Measurements from ENCODE around the gene BPHL.
"Not testable (repeated sequence)": the region's sequence is repeated elsewhere in the genome, so short reads cannot be mapped to it uniquely, and the experiment has no call there.

Gene BPHL

DNA sequence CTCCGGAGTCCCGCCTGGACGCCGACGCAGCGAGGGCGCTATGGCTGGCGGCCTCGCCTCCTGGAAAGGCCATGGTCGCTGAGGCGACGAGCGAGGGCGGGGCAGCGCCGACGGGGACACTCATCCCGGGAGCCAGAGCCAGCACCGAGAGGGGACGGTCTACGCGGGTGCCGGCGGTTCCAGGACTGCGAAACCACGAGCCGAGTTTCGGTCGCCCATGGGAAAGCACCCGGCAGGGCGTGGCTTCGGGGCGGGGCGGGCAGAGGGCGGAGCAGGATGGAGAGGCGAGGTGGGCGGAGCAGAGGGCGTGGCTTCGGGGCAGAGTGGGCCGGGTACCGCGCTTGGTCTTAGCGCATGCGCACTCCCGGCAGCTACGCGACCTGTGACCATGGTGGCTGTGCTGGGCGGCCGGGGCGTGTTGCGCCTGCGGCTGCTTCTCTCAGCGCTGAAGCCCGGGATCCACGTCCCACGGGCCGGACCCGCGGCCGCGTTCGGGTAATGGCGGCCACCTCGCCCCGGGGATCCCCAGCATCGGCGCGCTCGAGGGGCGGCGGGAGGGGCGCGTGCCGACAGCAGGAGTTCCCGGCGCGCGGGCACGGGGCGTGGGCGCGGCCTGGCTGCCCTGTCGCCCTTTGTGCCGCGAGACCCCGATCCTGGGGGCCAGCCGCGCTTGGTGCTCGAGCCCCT is at the start of gene BPHL:
TSS of gene BPHL (plus strand) at position 359 of the 687 bp plus-strand sequence. CDS start at position 389, 30 bp downstream.
- peak; percentile 100 for DNase-seq

DNA sequence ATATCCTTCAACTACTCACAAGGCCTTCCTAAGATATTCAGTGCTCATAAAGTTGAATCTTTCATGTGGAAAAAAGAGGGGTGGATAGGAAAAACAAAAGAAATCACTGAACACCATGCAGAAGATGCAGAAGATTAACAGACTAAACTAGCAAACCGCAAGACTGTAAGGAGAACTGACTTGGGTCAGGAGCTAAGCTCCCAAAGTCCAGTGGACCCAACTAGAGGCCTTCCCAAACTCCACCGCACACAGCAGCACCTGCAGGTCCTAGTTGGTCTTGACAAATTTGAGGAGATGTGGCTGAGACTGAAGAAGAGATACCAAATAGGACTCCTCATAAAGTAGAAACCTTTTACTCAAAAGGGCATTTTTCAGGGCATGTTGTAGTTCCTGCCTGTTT is 46.9 kb upstream of the BPHL start:
- DNase-seq: no peak

DNA sequence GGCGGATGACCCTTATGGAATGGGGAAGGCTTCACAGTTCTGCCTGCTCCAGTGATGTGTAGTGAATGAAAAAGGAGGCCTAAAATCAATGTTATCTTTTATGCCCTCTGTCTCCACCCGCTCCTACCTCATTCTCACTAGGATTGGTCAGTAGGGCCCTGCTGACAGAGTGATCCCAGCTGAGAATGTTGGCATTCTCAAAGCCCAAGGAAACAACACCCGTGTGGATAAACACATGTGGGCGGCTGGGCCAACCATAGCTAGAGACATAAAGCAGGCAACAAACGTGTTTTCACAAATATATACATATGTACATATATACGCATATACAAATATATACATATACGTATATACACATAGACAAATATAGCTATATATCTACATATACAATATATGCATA is 45.7 kb upstream of the BPHL start:
- DNase-seq: no peak

DNA sequence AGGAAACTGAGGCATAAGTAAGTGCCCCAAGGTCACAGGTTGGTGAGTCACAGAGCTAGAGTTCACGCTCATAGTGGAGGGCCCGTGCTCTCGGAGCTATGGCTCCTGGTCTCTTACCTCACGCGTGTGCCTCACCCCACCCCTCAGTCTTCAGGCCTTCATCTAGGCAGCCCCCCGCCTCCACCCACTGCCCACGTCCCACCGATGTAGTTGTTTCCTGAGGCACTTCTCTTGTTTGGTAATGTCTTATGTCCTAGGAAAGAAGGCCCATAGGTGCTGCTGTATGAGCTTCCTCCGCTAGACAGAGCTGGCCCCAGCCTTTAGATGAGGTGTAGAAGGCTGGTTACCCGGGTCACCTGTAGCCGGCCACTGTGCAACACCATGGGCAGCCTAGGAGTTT is 45.1 kb upstream of the BPHL start:
- no peak for DNase-seq

DNA sequence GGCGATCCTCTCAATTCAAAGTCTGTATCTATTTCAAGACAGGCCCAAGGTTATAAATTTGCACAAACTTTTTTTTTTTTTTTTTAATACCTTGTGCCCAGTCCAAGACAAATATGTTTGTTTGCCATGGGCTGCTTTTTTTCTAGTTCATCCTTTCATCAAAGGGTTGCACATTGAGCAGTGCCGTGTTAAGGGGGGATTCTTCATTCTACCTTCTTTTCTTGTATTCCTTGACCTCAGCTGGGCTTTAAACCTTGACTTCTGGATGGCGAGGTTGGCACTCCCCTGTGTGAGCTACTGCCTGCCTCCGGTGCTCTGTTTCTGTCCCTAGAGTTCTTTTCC is 42.8 kb upstream of the BPHL start:
- no peak for DNase-seq

DNA sequence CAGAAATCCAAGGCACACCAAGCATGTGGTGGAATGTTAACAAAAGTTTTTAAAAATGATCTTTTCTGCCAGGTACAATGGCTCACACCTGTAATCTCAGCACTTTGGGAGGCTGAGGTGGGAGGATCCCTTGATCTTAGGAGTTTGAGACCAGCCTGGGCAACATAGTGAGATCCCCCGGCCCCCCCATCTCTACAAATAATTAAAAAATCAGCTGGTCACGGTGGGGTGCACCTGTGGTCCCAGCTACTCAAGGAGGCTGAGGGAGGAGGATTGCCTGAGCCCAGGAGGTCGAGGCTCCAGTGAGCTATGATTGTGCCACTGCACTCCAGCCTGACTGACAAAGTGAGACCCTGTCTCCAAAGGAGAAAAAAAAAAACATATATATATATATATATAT is 42.2 kb upstream of the BPHL start:
- DNase-seq: no peak

DNA sequence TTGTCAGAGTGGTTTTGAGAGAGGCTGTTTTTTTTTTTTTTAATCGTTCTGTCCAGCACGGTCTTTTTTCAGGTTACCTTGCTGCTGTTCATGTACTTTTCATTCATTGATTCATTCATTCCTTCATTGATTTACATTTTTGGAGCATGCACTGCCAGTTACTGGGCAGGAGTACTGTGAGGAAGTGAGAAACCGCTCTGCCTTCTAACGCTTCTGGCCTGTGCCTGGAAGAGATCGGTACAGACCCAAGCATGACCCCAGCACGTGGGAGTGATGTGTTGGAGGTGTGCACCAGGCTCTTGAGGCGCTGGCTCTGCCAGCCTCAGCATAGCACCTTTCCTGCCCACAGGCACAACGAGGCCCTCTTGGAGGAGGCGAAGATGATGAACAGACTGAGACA is 41.1 kb upstream of the BPHL start:
- DNase-seq: no peak

DNA sequence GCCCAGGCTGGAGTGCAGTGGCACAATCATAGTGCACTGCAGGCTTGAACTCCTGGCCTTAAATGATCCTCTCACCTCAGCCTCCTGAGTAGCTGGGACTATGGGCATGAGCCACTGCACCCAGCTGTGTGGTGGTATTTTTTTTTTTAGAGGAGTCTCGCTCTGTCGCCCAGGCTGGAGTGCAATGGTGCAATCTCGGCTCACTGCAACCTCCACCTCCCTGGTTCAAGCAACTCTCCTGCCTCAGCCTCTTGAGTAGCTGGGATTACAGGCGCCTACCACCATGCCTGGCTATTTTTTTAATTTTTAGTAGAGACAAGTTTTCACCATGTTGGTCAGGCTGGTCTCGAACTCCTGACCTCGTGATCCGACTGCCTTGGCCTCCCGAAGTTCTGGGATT is 39.6 kb upstream of the BPHL start:
- not testable (repeated sequence) for DNase-seq

DNA sequence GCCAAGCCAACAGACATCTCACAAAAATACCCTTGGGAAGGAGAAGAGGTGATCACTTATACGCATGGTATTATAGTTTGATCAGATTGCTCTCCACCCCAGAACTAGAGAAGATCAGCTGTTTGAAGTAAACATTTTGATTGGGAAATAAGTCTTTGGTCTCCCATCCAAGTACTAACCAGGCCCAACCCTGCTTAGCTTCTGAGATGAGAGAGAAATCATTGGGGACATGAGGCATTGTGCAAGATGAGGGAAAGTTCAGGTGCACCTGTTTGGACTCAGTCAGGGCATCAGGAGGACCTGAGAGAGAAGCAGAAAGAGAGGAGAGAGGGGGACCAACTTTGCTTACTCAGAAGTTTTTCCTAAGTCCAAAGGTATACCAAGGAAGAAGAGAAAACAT is 38.8 kb upstream of the BPHL start:
- DNase-seq: no peak

DNA sequence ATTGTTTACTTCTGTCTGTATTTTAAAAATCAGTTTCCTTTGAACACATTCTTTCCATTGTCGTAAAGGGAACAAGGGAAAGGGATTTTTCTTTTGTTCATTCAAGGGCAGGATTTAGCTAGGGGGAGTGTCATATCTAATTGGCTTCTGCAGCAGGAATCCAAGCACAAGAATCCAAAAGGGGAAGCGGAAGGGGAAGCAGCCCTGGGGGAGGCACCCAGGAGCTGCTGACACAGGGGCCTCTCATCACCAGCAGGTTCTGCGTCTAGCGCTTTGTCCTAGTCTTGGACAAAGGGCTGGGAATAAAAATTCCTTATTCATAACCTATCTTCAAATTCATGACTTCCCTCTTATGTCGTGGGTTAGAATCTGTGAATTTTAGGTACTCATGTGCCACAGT is 36.6 kb upstream of the BPHL start:
- DNase-seq: no peak

DNA sequence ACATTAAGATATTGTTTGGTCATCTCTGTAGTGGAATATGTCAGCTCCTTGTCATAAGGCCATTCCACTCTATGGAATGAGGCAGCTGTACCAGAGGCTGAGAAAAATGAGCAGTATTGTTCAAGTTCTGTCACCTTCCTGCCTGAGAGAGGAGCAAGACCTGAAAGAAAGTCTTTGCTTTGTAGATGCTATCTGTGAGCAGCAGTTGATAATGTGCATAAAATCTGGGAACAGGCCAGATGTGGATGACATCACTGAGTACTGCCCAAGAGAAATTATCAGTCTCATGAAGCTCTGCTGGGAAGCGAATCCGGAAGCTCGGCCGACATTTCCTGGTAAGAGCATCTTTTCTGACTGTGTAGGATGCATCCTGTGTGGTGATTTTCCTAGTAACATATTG is 33.4 kb upstream of the BPHL start:
- no peak for DNase-seq

DNA sequence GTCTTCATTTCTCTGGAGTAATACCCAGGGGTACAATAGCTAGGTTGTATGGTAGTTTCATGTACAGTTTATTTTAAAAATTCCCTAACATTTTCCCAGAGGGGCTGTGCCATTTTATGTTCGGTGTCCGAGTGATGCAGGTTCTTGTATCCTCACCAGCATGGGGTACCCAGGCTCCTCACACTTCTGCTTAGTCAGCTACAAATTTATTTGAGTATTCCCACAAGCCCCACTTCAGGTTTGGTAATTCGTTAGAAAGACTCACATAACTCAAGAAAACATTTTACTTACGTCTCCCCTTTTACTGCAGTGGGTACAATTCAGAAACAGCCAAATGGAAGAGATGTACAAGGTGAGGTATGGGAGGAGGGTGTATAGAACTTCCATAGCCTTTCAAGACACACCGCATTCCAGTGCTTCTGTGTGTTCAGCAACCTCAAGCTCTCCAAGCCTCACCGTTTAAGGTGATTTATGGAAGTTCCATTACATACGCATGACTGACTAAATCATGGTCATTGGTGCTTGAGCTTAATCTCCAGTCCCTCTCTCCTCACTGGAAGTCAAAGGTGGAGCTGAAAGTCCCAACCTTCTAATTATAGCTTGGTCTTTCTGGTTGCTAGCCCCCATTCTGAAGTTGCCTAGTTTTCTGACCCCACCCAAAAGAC is 32.1 kb upstream of the BPHL start:
- DNase-seq: no peak

DNA sequence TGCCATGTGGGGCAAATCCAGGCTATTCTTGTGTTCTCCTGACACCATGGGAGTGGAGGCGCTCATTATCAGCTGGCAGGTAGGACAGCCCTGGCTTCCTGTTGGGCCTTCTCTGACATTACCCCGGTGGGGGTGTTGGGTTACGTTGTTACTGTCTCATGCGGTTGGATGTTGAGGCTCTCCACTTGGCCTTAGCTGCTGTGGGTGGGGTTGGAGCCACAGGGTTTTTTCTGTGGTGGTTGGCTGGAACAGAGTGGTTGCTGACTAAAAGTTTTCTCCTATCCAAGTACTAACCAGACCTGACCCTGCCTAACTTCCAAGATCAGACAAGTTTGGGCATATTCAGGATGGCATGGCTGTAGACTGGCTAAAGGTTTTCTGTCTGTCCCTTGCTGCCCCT is 30.1 kb upstream of the BPHL start:
- DNase-seq: no peak

DNA sequence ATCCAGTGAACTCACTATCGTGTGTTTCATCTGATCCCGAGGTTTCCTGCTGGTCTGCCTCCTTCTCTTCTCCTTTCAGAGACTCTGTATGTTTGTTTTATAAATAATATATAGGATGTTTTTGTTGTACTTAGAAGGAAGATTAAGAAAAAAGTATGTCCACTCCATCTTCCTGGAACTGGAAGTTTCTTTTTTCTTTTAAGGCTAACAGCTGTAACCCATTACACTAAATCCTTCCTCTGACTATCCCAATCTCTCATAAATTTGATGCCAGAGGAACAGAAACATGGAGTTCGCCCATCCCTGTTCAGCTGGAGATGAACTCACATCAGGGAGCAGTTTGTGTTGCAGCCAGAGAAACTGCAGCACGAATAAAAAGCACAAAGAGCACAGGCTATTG is 29.5 kb upstream of the BPHL start:
- no peak for DNase-seq

DNA sequence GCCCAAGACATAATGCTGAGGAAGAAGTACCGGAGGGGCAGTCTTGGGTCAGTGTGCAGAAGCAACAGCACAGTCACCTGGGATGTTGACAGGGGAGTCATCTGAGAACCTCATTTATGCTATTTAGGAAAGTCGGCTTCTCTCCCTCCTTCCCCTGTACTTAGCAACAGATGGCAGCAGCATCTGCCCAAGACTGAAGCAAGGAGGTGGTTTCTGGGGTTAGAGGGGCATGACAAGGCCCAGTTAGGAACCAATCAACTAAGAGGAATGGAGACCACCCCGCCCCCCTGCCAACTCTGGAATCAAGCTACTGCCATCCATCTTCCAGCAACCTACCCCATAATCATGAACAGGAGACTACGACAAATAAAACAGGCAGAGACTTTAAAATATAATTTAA is 28.5 kb upstream of the BPHL start:
- no peak for DNase-seq

DNA sequence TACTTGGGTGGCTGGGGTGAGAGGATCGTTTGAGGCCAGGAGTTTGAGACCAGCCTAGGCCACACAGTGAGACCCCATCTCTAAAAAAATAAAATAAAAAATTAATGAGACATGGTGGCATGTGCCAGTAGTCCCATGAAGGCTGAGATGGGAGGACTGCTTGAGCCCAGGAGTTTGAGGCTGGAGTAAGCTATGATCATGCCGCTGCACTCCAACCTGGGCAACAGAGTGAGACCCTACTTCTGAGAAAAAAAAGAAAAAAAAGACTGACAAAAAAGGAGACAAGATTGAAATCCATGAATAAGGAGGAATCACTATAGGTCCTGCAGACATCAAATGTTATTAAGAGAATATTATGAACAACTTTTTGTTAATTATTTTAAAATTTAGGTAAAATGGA is 23.7 kb upstream of the BPHL start:
- DNase-seq: no peak

DNA sequence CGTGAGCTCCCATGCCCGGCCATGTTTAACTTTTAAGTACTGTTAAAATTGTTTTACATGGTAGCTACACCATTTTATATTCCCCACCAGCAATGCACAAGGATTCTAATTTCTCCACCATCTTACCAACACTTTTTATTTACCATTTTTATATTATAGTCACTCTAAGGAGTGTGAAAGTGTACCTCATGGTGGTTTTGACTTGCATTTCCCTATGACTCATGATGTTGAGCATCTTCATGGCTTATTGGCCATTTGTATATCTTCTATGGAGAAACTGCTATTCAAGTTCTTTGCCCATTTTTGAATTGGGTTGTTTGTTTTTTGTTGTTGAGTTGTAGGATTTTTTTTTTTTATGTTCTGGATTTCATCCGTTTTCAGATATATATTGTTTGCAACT is 15.6 kb upstream of the BPHL start:
- DNase-seq: no peak

DNA sequence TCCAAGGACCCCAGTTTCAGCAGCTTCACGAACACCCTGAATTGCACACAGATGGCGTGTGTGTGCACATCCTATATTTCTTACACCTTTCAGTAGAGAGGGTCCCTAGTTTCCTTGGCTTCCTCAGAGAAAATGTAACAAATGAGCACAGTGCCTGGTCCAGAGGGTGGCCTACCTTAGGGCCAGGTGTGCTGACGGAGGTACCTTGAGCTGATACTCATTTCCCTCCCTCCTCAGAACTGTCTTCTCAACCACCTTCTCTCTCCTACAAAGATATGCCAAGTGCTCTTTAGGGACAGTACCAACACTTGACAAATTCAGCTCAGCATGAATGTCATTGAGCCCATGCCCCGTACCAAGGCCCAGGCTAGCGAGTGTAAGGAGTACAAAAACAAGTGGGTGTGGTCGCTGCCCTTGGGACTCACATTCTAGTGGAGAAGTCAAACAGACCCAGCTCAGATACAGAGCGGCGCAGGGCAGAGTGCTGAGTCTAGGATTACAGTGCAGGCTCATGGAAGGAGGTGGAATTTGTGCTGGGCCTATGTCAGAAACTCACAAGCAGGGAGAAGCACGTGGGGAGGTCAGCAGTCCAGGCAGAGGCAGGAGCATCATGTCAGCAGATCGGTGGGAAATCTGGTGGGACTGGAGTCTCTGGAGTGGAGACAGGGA is 9.6 kb upstream of the BPHL start:
- no peak for DNase-seq

DNA sequence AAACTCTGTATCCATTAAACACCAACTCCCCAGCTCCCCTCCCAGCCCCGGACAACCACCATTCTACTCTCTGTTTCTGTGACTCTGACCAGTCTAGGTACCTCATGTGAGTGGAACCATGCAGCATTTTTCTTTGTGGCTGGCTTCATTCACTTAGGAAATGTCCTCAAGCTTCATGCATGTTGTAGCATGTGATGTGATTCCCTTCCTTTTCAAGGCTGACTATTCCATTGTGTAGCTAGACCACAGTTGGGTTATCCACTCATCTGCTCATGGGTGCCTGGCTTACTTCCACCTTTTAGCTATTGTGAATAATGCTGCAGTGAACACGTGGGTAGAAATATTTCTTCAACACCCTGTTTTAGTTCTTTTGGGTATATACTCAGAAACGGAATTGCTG is 8.8 kb upstream of the BPHL start:
- no peak for DNase-seq

DNA sequence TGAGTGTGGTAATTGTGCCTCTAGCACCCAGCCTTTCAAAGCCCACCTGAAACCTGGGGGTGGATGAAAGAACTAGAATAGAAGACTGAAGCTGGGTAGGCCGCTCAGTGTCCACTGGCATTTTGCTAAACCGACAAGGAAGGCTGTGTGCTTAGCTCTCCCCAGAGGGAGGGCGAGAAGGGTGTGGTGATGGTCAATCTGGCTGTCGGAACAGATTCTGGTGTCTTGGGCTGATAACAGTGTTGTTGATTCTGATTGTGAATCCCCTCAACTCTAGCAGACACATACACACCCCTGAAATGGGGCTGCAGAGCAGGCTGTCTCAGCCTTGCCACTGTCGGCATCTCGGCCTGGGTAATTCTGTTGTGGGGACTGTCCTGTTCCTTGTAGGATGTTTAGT is 4.1 kb upstream of the BPHL start:
- DNase-seq: no peak

DNA sequence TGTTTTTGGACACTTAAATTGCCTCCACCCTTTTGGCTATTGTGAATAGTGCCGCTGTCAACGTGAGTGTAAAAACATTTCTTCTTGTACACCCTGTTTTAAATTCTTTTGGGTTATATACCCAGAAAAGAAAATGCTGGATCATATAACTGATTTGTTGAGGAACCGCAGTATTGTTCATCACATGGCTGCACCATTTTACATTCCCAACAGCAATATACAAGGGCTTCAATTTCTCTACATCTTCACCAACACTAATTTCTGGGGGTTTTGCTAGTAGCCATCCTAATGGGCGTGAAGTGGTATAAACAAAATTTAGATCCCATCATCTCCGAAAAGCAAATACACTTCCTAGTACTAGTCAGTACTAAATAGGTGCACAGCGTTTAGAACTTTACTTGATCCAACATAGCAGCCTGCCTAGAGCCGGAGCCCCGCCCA is 579 bp upstream of the BPHL start:
- DNase-seq: no peak

DNA sequence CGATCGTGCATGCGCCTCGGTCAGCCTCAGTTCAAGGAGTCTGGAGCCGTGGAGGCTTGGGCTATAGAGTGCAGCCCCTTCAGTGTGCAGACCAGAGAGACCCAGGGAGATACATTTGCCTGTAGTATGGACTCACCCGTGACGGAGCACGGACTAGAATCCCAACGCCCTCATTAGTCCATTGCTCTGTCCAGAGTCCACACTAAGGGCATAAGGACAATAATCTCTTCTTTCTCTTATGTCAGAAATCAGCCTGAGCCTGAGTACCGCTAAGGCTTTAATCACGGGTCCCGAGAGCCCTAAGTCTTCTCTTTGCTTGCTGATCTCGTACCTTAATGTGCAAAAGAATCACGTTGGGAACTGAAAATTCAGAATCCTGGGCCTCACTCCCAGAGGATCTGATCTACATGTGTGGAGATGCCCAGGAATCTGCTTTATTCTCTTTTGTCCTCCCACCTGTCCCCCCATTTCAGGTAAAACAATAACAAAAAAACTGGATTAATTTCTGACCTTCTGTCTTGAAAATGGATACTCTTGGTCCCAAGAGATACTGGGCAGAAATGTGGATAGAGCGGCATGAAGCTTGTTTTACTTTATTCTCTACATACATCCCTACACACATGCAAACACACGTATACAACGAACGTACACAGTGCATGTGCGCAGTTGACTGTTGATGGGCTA is 671 bp downstream of the BPHL start:
- DNase-seq: no peak

DNA sequence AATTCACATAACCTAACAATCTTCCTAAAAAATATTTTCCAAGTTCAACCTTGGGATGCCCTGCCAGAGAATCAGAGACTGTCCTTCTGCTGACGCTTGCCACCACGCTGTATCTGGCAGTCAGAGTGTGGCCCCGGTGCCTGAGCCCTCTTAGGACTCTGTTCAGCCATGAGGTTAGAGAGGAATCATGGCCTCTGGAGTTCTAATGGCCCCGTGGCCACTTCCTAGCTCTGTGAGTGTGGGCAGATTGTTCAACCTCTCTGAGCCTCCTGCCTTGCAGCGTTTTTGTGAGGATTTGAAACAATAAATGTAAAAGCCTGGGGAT is 2.2 kb downstream of the BPHL start:
- no peak for DNase-seq

DNA sequence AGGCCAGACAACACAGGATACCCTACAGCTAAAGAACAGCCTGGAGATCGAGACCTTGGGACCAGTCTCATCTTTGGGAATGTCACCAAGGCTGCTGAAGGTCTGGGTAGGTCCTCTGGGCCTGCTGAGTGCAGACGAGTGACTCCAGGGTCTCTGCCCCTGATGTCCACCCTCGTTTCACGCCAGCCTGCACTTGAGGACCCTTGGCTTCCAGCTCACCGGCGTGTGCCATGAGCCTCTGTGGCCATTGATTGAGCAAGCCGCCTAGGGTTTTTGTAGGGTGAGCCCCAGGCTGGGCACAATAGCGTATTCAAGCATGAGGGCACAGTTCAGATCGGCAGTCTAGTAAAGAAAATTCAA is 4.3 kb downstream of the BPHL start:
- DNase-seq: no peak
